ENCODE results near the gene NAA50.

Gene NAA50

GRCh38 chr3:113719294-113719693, 26.8 kb downstream of the NAA50 start:
- H3K4me3 ChIP-seq, result no peak overlapping the region
- no peak overlapping the region for H3K4me2 ChIP-seq
- H3K9ac ChIP-seq, result no peak overlapping the region
- H3K27me3 ChIP-seq, result no peaks in the 10 kb centered on the region
- no peaks in the 10 kb centered on the region for H3K4me1 ChIP-seq
- no peak overlapping the region for H3K27ac ChIP-seq
- H3K9me3 ChIP-seq, result no peaks in the 10 kb centered on the region
- TF ChIP-seq Cebpa-rat (IDR thresholded peaks at IDR 0.05), result no peak
- H4K20me1 ChIP-seq, result peaks cover under 1% of the 10 kb centered on the region; the same call in 1 of the 2 replicates
- H3K36me3 ChIP-seq, result peaks cover 79% of the 10 kb centered on the region

- Histone ChIP-seq H3K36me3 (peaks cover 71% of the 10 kb centered on the region), H3K4me1 (no peaks in the 10 kb centered on the region)
- no peak for TF ChIP-seq Cebpa-rat (IDR thresholded peaks at IDR 0.05)
These were observed 28.2 kb downstream of the NAA50 start for GRCh38 chr3:113717818-113718217.

GRCh38 chr3:113717308-113717707, 28.7 kb downstream of the NAA50 start:
- Histone ChIP-seq H4K20me1 (no peaks in the 10 kb centered on the region), H3K9ac (no peak overlapping the region), H3K36me3 (peaks cover 67% of the 10 kb centered on the region), H3K9me3 (no peaks in the 10 kb centered on the region), H3K27me3 (no peaks in the 10 kb centered on the region), H3K4me2 (no peak overlapping the region), H3K4me3 (no peak overlapping the region), H3K27ac (no peak overlapping the region), H3K4me1 (no peaks in the 10 kb centered on the region)
- no peak for TF ChIP-seq Cebpa-rat (IDR thresholded peaks at IDR 0.05)

More at GRCh38 chr3:113717818-113718217, 28.2 kb downstream of the NAA50 start:
- Histone ChIP-seq H3K27me3 (no peaks in the 10 kb centered on the region), H4K20me1 (no peaks in the 10 kb centered on the region), H3K4me3 (no peak overlapping the region), H3K27ac (no peak overlapping the region), H3K9me3 (no peaks in the 10 kb centered on the region), H3K4me2 (no peak overlapping the region), H3K9ac (no peak overlapping the region)

GRCh38 chr3:113714702-113715101, 31.3 kb downstream of the NAA50 start:
- H3K9me3 ChIP-seq, result no peaks in the 10 kb centered on the region
- TF ChIP-seq Cebpa-rat (IDR thresholded peaks at IDR 0.05), result no peak

GRCh38 chr3:113712129-113712528, 33.9 kb downstream of the NAA50 start:
- Histone ChIP-seq H3K4me3 (no peak overlapping the region), H3K36me3 (peaks cover 17% of the 10 kb centered on the region; the same call in 1 of the 2 replicates), H3K9ac (no peak overlapping the region), H3K4me1 (no peaks in the 10 kb centered on the region), H3K27ac (no peak overlapping the region), H3K4me2 (no peak overlapping the region), H3K27me3 (no peaks in the 10 kb centered on the region), H3K9me3 (no peaks in the 10 kb centered on the region), H4K20me1 (no peaks in the 10 kb centered on the region)
- no peak for TF ChIP-seq Cebpa-rat (IDR thresholded peaks at IDR 0.05)

More at GRCh38 chr3:113714702-113715101, 31.3 kb downstream of the NAA50 start:
- no peak overlapping the region for H3K27ac ChIP-seq
- no peaks in the 10 kb centered on the region for H4K20me1 ChIP-seq
- no peaks in the 10 kb centered on the region for H3K27me3 ChIP-seq
- no peaks in the 10 kb centered on the region for H3K4me1 ChIP-seq
- peaks cover 42% of the 10 kb centered on the region for H3K36me3 ChIP-seq
- no peak overlapping the region for H3K4me3 ChIP-seq
- H3K9ac ChIP-seq, result no peak overlapping the region
- H3K4me2 ChIP-seq, result no peak overlapping the region

- Histone ChIP-seq H3K36me3 (no peaks in the 10 kb centered on the region), H3K27ac (no peak overlapping the region), H4K20me1 (no peaks in the 10 kb centered on the region), H3K9me3 (no peaks in the 10 kb centered on the region), H3K4me2 (no peak overlapping the region), H3K9ac (no peak overlapping the region), H3K4me3 (no peak overlapping the region), H3K4me1 (no peaks in the 10 kb centered on the region), H3K27me3 (no peaks in the 10 kb centered on the region)
- no peak for TF ChIP-seq Cebpa-rat (IDR thresholded peaks at IDR 0.05)
These were observed 38.2 kb downstream of the NAA50 start for GRCh38 chr3:113707835-113708234.

GRCh38 chr3:113698956-113699355, 47.1 kb downstream of the NAA50 start:
- Histone ChIP-seq H3K9ac (no peak overlapping the region), H3K36me3 (no peaks in the 10 kb centered on the region)

GRCh38 chr3:113698213-113698742, 47.8 kb downstream of the NAA50 start:
- no peak overlapping the region for H3K9ac ChIP-seq
- TF ChIP-seq Cebpa-rat (IDR thresholded peaks at IDR 0.05), result no peak
- H3K4me3 ChIP-seq, result peak overlapping the region; percentile 78; the same call in 1 of the 2 replicates
- H4K20me1 ChIP-seq, result no peaks in the 10 kb centered on the region
- H3K36me3 ChIP-seq, result no peaks in the 10 kb centered on the region
- H3K4me2 ChIP-seq, result peak overlapping the region; percentile 91
- H3K4me1 ChIP-seq, result peaks cover 33% of the 10 kb centered on the region
- H3K9me3 ChIP-seq, result no peaks in the 10 kb centered on the region
- H3K27me3 ChIP-seq, result peaks cover 14% of the 10 kb centered on the region
- H3K27ac ChIP-seq, result no peak overlapping the region

More at GRCh38 chr3:113698956-113699355, 47.1 kb downstream of the NAA50 start:
- Histone ChIP-seq H3K9me3 (no peaks in the 10 kb centered on the region), H3K4me3 (no peak overlapping the region), H3K27ac (no peak overlapping the region), H3K27me3 (peaks cover 14% of the 10 kb centered on the region), H3K4me2 (peak overlapping the region; percentile 40), H3K4me1 (peaks cover 29% of the 10 kb centered on the region), H4K20me1 (no peaks in the 10 kb centered on the region)
- TF ChIP-seq Cebpa-rat (IDR thresholded peaks at IDR 0.05), result no peak

- H3K9me3 ChIP-seq, result no peaks in the 10 kb centered on the region
- H4K20me1 ChIP-seq, result no peaks in the 10 kb centered on the region
- H3K4me3 ChIP-seq, result peak overlapping the region; percentile 78
- TF ChIP-seq Cebpa-rat (IDR thresholded peaks at IDR 0.05), result no peak
- peak overlapping the region; percentile 82 for H3K9ac ChIP-seq
- peaks cover 14% of the 10 kb centered on the region for H3K27me3 ChIP-seq
- peaks cover 33% of the 10 kb centered on the region for H3K4me1 ChIP-seq
- peak overlapping the region; percentile 91 for H3K4me2 ChIP-seq
- H3K36me3 ChIP-seq, result no peaks in the 10 kb centered on the region
- H3K27ac ChIP-seq, result peak overlapping the region; percentile 79
These were observed 48.5 kb downstream of the NAA50 start for GRCh38 chr3:113697500-113698090.

GRCh38 chr3:113696658-113697499, 49.2 kb downstream of the NAA50 start:
- Histone ChIP-seq H3K4me2 (peak overlapping the region; percentile 91), H3K9me3 (no peaks in the 10 kb centered on the region), H3K4me1 (peaks cover 33% of the 10 kb centered on the region), H3K27ac (peak overlapping the region; percentile 79), H3K9ac (peak overlapping the region; percentile 82), H3K27me3 (peaks cover 14% of the 10 kb centered on the region), H4K20me1 (no peaks in the 10 kb centered on the region), H3K4me3 (peak overlapping the region; percentile 78), H3K36me3 (no peaks in the 10 kb centered on the region)
- TF ChIP-seq Cebpa-rat (IDR thresholded peaks at IDR 0.05), result no peak
